HG03159 (cell line): ENCODE measurements around the gene TTC32.
"Not testable (repeated sequence)": the region's sequence is repeated elsewhere in the genome, so short reads cannot be mapped to it uniquely, and the experiment has no call there.

Experiments
- ATAC-seq: cut with Tn5 transposase; IDR thresholded peaks from one replicate; pipeline ENCODE4 v1.9.1; 2021; ENCODE audit warnings: mild to moderate bottlenecking, moderate library complexity; ENCODE audit not compliant: unreplicated experiment

The TTC32 gene

DNA sequence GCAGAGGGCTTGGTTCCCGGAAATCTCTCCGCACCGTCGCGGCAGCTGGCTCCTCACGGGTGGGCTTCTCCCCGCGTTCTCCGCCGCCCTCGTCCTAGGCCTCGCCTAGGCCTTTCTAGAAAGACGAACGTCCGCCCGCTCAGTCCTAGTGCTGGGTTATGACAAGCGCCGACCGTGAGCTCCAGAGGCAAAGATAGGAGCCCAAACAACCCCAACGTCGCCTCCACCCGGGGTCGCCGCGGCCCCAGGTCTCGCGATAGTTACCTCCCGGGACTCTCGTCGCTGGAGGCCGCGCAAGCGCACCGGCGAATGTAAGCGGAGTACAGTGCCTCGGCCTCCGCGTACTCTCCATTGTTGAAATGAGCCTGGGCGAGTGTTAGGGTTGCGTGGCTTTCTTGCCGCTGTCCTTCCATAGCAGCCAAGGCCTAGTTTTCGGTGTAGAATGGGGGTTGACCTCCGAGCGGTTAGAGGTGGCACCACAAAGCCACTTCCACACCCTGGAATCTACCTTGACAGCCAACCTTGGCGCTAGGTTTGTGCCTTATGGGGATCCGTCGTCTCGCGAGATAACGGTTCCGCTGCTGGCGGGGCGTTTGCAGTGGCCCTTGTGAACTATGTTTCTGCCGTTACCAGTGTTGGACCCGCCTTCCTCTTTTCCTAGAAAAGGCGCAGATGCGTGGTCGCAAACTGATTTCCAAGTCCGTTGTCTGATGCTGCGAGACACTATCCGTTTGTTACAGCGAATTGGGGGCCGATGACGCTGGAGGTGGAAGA, at the start of gene TTC32:
TSS of gene TTC32 (minus strand) at position 542 of the 774 bp plus-strand sequence. CDS start at position 413, 129 bp downstream.
- peak; percentile 87 for ATAC-seq

DNA sequence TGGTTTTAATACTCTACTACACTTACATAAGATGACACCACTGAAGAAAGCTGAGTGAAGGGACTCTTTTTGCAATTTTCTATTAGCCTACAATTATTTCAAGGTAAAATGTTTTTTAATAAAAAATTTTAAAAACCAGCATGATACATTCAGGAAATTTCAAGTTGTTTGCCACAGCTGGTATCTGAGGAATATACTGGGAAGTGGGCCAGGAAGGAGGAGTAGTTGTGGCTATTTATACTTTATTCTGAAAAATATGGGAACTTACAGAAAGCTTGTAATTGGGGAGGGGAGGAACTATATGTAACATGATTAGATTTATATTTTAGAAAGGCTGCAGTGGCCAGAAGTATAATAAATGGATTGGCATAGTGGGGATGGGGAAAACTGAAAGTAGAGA, 47.3 kb upstream of the TTC32 start:
- ATAC-seq: no peak

GRCh38 chr2:19947184-19947940, 45.6 kb upstream of the TTC32 start:
- ATAC-seq: no peak

DNA sequence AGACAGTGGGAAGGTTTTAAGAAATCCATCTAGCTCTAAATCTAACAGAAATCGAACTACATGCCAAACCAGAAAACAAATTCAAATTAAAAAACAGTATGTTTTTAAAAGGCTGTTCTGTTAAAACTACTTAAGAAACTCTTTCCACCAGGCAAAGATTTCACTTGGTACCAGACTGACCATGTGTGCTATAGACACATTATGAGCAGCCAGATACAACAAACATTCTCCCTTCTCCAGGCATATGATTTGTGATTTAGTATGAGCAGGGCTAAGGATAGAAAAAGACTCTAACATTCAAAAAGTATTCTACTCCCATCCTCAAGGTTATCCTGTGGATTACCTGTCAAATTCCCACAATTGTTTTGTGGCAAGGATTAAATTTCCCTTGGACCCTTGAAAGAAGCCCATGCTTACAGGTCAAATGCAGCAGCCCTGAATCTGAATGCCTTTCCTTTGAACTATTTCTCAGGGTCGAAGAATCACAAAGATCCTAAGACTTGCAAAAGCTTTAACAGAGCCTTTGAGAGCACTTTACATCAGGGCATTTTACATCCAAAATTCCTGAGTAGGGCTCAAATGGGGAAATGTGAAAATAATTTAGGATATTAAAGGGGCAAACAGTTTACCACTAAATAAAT, 42.5 kb upstream of the TTC32 start:
- ATAC-seq: no peak

GRCh38 chr2:19943189-19943588, 41.4 kb upstream of the TTC32 start:
- ATAC-seq: no peak

DNA sequence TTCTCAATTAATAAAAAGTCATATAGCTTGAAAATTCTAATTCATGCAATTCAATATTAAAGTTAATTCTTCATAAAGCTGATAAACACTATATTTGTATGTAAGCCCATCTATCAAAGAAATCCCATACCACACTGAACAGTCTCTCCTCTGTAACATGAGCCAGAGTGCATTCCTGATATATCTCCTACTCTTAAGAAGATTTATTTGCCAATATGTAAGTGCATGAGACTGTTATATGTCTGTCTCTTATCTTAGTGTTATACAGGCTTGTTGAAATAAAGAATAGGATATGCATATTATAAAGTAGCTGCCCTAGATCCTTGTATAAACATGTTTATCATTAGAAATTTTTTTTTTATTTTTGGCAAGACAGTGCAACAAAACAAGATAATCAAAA, 40.4 kb upstream of the TTC32 start:
- no peak for ATAC-seq

DNA sequence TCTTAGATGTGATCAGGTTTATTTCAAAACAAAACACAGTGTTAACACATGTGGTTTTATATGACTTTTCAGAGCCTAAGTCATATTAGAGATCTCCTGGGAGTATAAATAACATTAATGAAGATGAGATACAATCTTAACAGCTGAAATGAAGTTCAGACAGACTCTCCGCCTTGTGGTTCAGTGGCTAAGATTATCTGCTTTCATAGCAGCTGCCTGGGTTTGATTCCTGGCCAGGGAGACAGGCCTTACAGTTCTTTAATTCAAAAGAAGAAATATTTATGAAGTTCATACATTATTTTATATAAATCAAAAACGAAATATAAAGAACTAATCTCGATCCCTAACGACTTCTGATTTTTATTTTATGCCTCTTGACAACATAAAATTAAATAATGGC, 35.2 kb upstream of the TTC32 start:
- no peak for ATAC-seq

GRCh38 chr2:19936203-19936602, 34.4 kb upstream of the TTC32 start:
- no peak for ATAC-seq

- peak; percentile 90 for ATAC-seq
Observed at GRCh38 chr2:19933351-19933981, 31.7 kb upstream of the TTC32 start.

GRCh38 chr2:19932928-19933327, 31.1 kb upstream of the TTC32 start:
- no peak for ATAC-seq

DNA sequence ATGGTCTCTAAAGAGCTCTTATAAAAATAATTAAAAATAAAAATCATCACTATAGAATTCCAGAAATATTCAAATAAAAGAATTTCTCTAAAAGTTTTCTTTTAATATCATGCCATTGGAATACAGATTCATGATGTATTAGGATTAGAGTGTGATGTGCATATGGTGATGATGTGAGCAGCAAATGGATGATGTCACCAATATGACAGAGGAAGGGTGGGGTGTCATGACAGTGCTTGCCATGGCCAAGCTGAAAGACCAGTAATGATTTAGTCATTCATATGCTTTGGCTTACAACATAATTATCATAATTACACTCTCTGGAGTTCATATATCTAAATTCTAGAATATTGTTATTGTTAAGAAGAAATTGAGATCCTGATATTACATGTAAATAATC, 27.4 kb upstream of the TTC32 start:
- ATAC-seq: no peak

- ATAC-seq: not testable (repeated sequence)
Observed at GRCh38 chr2:19927816-19928215, 26.0 kb upstream of the TTC32 start.

GRCh38 chr2:19924526-19924925, 22.7 kb upstream of the TTC32 start:
- ATAC-seq: not testable (repeated sequence)

DNA sequence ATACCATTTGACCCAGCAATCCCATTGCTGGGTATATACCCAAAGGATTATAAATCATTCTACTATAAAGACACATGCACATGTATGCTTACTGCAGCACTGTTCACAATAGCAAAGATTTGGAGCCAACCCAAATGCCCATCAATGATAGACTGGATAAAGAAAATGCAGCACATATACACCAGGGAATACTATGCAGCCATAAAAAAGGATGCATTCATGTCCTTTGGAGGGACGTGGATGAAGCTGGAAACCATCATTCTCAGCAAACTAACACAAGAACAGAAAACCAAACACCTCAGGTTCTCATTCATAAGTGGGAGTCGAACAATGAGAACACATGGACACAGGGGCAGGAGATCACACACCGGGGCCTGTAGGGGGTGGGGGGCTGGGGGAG, 20.4 kb upstream of the TTC32 start:
- ATAC-seq: not testable (repeated sequence)

DNA sequence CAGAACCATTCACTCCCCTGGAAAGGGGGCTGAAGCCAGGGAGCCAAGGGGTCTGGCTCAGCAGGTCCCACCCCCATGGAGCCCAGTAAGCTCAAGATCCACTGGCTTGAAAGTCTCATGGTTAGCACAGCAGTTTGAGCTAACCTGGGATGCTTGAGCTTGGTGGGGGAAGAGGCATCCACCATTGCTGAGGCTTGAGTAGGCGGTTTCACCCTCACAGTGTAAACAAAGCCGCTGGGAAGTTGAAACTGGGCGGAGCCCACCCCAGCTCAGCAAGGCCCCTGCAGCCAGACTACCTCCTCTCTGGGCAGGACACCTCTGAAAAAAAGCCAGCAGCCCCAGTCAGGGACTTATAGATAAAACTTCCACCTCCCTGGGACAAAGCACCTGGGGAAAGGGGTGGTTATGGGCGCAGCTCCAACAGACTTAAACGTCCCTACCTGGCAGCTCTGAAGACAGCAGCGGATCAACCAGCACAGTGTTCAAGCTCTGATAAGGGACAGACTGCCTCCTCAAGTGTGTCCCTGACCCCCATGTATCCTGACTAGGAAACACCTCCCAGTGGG, 14.7 kb upstream of the TTC32 start:
- ATAC-seq: no peak

- ATAC-seq: no peak
Observed at GRCh38 chr2:19914266-19914975, 12.6 kb upstream of the TTC32 start.

- no peak for ATAC-seq
Observed at GRCh38 chr2:19911808-19912509, 10.2 kb upstream of the TTC32 start.

DNA sequence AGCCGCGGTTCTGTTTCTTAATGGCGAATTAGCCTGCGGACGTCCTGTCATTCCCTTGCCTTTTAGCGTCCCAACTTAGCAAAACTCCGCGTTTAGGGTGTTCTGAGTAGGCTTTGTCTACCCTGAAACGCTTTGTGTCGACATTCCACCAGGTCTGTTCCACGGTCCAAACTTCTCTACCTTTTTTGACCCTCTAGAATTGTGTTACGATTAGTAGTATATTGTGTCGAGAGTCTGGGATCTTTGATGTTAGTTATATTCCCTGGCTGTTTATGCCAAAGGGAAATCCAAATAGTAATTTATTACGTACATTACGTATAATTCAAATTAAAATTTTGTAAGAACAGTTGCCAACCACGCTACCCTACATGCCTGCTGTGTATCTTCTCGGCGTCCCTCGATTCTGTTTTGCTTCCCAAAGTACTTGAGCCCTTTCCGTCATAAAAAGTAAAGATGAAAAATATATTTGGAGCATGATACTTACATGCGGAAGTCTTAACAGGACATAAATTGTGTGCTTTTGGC, 495 bp upstream of the TTC32 start:
- ATAC-seq: peak; percentile 14

GRCh38 chr2:19900931-19901441, 797 bp downstream of the TTC32 start:
- peak; percentile 3 for ATAC-seq
